ENCODE measurements around the gene CTPS2. TPM values are rescaled to one million over a fixed set of nuclear protein-coding genes. Genes with fewer than 3 reads are reported as not detected.

Gene CTPS2
- total and polyA plus RNA-seq, 10 of the 15 experiments (the other 5 are each of a cell fraction or from before 2014, with no cell fraction given) = 5.9 to 17.8 (median 14.2) TPM

DNA sequence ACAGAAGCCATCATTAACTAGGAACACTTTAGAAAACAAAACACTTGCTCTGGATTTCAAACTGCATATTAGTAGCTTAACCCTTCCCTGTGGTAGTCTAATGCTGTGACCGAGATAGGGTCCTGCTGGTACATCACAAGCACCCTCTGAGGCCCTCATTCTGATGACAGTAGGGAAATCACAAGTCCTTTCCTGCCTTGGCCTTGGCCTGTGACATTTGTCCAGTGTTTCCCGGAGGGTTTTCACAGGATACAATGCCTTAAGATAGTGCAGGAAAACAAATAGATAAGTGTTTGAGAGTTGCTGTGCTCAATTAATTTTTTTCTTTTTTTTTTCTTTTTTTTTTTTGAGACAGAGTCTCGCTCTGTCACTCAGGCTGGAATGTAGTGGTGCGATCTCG is 36.0 kb upstream of the CTPS2 start:
- no peak for ATAC-seq
- Histone ChIP-seq H3K79me2 (ENCODE audit: control insufficient read depth, insufficient read depth, low read length) (no peaks in the 10 kb centered on the region), H3K27me3 (replicated peaks in 1 of 2; ENCODE audit: control insufficient read depth in 2 of 2, insufficient read depth in 2 of 2, low read length in 1 of 2) (no peaks in the 10 kb centered on the region), H2AFZ (ENCODE audit: control insufficient read depth, low read depth, low read length) (no peak overlapping the region), H3K4me2 (ENCODE audit: control insufficient read depth, insufficient read depth) (no peak overlapping the region), H3K27ac (ENCODE audit: control insufficient read depth, insufficient read depth) (no peak overlapping the region), H3K9ac (ENCODE audit: control insufficient read depth, insufficient read depth, low read length) (no peak overlapping the region), H3K4me3 (no peak overlapping the region), H3K4me1 (ENCODE audit: control insufficient read depth, insufficient read depth, low read length) (no peaks in the 10 kb centered on the region), H4K20me1 (ENCODE audit: control insufficient read depth, insufficient read depth) (no peaks in the 10 kb centered on the region; the same call in 1 of the 2 replicates), H3K9me3 (replicated peaks; ENCODE audit: control insufficient read depth, insufficient read depth, low read length) (no peaks in the 10 kb centered on the region), H3K36me3 (ENCODE audit: control insufficient read depth in 2 of 2, insufficient read depth in 2 of 2, low read length in 1 of 2) (peaks cover 7 to 14% of the 10 kb centered on the region in 2 experiments; a peak in 3 of 4 replicates)
- intact Hi-C loops (cut with micrococcal nuclease; ENCODE audit: unreplicated experiment) = no loop called here
- POLR2A ChIA-PET = no interaction called here
- WGBS (ENCODE audit: insufficient coverage, insufficient replicate concordance, low lambda C conversion rate, missing lambda C conversion rate) = 96% methylated on average over 4 of the region's 5 CpGs
- TF ChIP-seq HDGF (IDR thresholded peaks at IDR 0.05) (no peak), BMI1 (IDR thresholded peaks at IDR 0.05; ENCODE audit: borderline replicate concordance) (no peak), YBX1 (IDR thresholded peaks at IDR 0.05) (no peak), CBX5 (IDR thresholded peaks at IDR 0.05; ENCODE audit: low read depth) (no peak), BCL11A (IDR thresholded peaks at IDR 0.05; ENCODE audit: low read depth, low read length) (no peak), POLR2A (IDR thresholded peaks at IDR 0.05; ENCODE audit: low read depth, low read length) (no peak), NFIC (IDR thresholded peaks at IDR 0.05; ENCODE audit: low read depth, low read length) (no peak), IKZF1 (conservative IDR thresholded peaks at IDR 0.05) (no peak), NR2F1 (conservative IDR thresholded peaks at IDR 0.05) (no peak), SPI1 (IDR thresholded peaks at IDR 0.05; ENCODE audit: borderline replicate concordance, insufficient read depth, low read depth, low read length) (no peak), ZNF622 (IDR thresholded peaks at IDR 0.05) (no peak), MYC (IDR thresholded peaks at IDR 0.05; ENCODE audit: insufficient read depth, insufficient read length, insufficient replicate concordance, low read length, severe bottlenecking) (no peak), TAF1 (IDR thresholded peaks at IDR 0.05; ENCODE audit: borderline replicate concordance, low read depth, low read length) (no peak), SMAD1 (IDR thresholded peaks at IDR 0.05; ENCODE audit: low read depth, partially characterized antibody) (no peak), ZSCAN29 (IDR thresholded peaks at IDR 0.05) (no peak), CREM (IDR thresholded peaks at IDR 0.05; ENCODE audit: low read depth) (no peak), CHD4 (IDR thresholded peaks at IDR 0.05) (no peak)
- TF ChIP-seq, protein P1, sequence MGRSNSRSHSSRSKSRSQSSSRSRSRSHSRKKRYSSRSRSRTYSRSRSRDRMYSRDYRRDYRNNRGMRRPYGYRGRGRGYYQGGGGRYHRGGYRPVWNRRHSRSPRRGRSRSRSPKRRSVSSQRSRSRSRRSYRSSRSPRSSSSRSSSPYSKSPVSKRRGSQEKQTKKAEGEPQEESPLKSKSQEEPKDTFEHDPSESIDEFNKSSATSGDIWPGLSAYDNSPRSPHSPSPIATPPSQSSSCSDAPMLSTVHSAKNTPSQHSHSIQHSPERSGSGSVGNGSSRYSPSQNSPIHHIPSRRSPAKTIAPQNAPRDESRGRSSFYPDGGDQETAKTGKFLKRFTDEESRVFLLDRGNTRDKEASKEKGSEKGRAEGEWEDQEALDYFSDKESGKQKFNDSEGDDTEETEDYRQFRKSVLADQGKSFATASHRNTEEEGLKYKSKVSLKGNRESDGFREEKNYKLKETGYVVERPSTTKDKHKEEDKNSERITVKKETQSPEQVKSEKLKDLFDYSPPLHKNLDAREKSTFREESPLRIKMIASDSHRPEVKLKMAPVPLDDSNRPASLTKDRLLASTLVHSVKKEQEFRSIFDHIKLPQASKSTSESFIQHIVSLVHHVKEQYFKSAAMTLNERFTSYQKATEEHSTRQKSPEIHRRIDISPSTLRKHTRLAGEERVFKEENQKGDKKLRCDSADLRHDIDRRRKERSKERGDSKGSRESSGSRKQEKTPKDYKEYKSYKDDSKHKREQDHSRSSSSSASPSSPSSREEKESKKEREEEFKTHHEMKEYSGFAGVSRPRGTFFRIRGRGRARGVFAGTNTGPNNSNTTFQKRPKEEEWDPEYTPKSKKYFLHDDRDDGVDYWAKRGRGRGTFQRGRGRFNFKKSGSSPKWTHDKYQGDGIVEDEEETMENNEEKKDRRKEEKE (IDR thresholded peaks at IDR 0.05) = no peak
- TF ChIP-seq, protein P2, sequence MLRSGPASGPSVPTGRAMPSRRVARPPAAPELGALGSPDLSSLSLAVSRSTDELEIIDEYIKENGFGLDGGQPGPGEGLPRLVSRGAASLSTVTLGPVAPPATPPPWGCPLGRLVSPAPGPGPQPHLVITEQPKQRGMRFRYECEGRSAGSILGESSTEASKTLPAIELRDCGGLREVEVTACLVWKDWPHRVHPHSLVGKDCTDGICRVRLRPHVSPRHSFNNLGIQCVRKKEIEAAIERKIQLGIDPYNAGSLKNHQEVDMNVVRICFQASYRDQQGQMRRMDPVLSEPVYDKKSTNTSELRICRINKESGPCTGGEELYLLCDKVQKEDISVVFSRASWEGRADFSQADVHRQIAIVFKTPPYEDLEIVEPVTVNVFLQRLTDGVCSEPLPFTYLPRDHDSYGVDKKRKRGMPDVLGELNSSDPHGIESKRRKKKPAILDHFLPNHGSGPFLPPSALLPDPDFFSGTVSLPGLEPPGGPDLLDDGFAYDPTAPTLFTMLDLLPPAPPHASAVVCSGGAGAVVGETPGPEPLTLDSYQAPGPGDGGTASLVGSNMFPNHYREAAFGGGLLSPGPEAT (IDR thresholded peaks at IDR 0.05; ENCODE audit: low read depth) = no peak
- SMC1A ChIA-PET (ENCODE audit: uncharacterized antibody, unreplicated experiment) = no interaction called here
- RAD21 ChIA-PET (ENCODE audit: unreplicated experiment) = no interaction called here
- FAIRE-seq = no peak
- no TSS peak for BruUV-seq (replicated peaks)
- CTCF ChIA-PET = no interaction called here
- in situ Hi-C loops (cut with MboI) = no loop called here
- DNase-seq (ENCODE audit: low read depth, low spot score) = no peak
